ENCODE results near the gene TNFRSF8. TPM values are rescaled to one million over a fixed set of nuclear protein-coding genes. Genes with fewer than 3 reads are reported as not detected.

The TNFRSF8 gene
- total RNA-seq, 1 experiment from 2014 or later, result not detected

- DNase-seq (ENCODE audit: low spot score), result no peak
- in situ Hi-C loops (cut with HindIII; ENCODE audit: low sequenced_read_pairs), result no loop called here
These were observed 115.4 kb downstream of the TNFRSF8 start for GRCh38 chr1:12178511-12178910.

- DNase-seq (ENCODE audit: low spot score), result no peak
- in situ Hi-C loops (cut with HindIII; ENCODE audit: low sequenced_read_pairs), result no loop called here
These were observed 116.0 kb downstream of the TNFRSF8 start for GRCh38 chr1:12179111-12179519.

DNA sequence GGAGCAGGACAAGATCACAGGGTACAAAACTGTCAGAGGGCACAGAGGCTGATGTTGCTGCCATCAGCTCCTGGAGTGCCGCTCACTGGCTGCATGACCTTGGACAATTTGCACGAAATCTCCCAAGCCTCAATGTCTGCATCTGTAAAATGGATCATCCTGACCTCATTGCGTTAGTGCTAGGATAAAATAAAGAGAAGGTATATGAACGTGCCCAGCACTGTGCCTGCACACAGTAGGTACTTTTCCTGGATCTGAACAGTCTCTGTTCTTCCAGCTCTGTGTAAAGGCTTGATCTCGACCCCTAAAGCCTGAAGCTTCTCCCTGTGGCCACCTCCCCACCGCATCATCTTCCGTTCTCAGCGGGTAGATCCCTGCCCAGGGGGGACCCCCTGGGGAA is 116.6 kb downstream of the TNFRSF8 start:
- DNase-seq (ENCODE audit: low spot score), result no peak
- in situ Hi-C loops (cut with HindIII; ENCODE audit: low sequenced_read_pairs), result loop anchor here (5.0 kb wide), 1 partner anchor 72 kb away; no protein-coding TSS in a partner anchor

DNA sequence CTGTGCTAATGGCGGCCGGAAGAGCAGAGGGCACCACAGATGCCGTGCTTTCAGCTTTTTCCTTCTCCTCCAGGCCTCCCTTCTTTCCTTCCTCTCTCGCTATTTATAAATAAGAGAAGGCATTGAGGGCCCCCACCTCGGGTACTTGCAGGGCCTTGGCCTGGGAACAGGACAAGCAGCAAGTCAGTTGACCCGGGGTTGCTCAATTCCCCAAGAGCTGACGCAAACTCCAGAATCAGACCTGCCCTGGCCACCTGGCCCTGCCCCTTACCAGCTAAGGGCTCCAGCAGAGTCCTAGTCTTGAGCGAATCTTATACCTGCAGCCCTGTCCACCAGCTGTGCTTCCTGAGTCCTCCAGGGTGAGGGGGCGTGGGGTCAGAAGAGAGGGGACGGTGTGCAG is 117.2 kb downstream of the TNFRSF8 start:
- no peak for DNase-seq (ENCODE audit: low spot score)
- in situ Hi-C loops (cut with HindIII; ENCODE audit: low sequenced_read_pairs), result loop anchor here (5.0 kb wide), 1 partner anchor 73 kb away; no protein-coding TSS in a partner anchor

GRCh38 chr1:12180903-12181302 is 117.8 kb downstream of the TNFRSF8 start:
- no peak for DNase-seq (ENCODE audit: low spot score)
- in situ Hi-C loops (cut with HindIII; ENCODE audit: low sequenced_read_pairs), result loop anchor here (5.0 kb wide), 1 partner anchor 74 kb away; no protein-coding TSS in a partner anchor

DNA sequence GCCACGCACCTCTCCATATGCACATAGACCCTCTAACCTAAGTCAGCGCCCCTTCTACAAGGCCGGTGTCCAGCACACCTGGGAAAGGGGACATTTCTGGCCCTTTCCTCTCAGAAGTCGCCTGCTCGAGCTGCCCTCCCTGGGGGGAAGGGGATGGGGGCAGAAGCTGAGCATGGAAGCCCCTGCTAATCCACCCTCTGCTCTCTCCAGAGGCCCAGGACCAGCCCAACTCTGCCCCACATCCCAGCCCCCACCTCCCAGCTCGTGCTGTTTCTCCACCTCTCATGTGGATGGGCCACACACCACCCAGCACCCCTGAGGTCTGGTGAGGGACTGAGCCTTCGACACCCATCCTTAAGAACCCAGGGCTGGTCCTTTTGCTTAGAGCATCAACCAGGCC is 118.5 kb downstream of the TNFRSF8 start:
- no peak for DNase-seq (ENCODE audit: low spot score)
- in situ Hi-C loops (cut with HindIII; ENCODE audit: low sequenced_read_pairs), result loop anchor here (5.0 kb wide), 1 partner anchor 74 kb away; no protein-coding TSS in a partner anchor

GRCh38 chr1:12182410-12182984 is 119.4 kb downstream of the TNFRSF8 start:
- DNase-seq (ENCODE audit: low spot score), result no peak
- in situ Hi-C loops (cut with HindIII; ENCODE audit: low sequenced_read_pairs), result loop anchor here (5.0 kb wide), 1 partner anchor 75 kb away; no protein-coding TSS in a partner anchor

GRCh38 chr1:12183095-12183794 is 120.1 kb downstream of the TNFRSF8 start:
- no peak for DNase-seq (ENCODE audit: low spot score)
- in situ Hi-C loops (cut with HindIII; ENCODE audit: low sequenced_read_pairs), result loop anchor here (5.0 kb wide), 1 partner anchor 76 kb away; no protein-coding TSS in a partner anchor

- in situ Hi-C loops (cut with HindIII; ENCODE audit: low sequenced_read_pairs), result loop anchor here (5.0 kb wide), 1 partner anchor 77 kb away; no protein-coding TSS in a partner anchor
- DNase-seq (ENCODE audit: low spot score), result peak; percentile 8
These were observed 121.0 kb downstream of the TNFRSF8 start for GRCh38 chr1:12184008-12184681.

- DNase-seq (ENCODE audit: low spot score), result no peak
- in situ Hi-C loops (cut with HindIII; ENCODE audit: low sequenced_read_pairs), result no loop called here
These were observed 122.2 kb downstream of the TNFRSF8 start for GRCh38 chr1:12185036-12185917.

- no peak for DNase-seq (ENCODE audit: low spot score)
- in situ Hi-C loops (cut with HindIII; ENCODE audit: low sequenced_read_pairs), result no loop called here
These were observed 123.0 kb downstream of the TNFRSF8 start for GRCh38 chr1:12185918-12186678.

GRCh38 chr1:12186679-12186985 is 123.5 kb downstream of the TNFRSF8 start:
- no peak for DNase-seq (ENCODE audit: low spot score)
- in situ Hi-C loops (cut with HindIII; ENCODE audit: low sequenced_read_pairs), result no loop called here

DNA sequence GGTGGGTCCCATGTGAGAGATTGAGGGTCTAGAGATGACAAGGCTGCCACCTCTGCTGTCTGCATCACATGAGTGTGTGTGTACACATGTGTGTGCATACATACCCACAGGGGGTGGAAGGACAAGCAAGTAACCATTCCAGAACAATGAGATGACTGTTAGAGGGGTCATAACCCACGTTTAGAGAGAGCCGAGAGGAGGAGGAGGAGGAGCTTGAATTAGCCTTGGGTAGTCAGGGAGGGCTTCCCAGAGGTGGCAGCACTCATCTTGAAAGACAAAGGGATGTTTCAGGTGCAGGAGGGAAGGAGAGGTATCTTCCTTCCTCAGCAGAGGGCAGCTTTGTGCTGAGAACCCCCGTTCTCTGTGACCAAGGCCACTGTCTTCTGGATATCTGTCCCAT is 125.0 kb downstream of the TNFRSF8 start:
- DNase-seq (ENCODE audit: low spot score), result no peak
- in situ Hi-C loops (cut with HindIII; ENCODE audit: low sequenced_read_pairs), result no loop called here

DNA sequence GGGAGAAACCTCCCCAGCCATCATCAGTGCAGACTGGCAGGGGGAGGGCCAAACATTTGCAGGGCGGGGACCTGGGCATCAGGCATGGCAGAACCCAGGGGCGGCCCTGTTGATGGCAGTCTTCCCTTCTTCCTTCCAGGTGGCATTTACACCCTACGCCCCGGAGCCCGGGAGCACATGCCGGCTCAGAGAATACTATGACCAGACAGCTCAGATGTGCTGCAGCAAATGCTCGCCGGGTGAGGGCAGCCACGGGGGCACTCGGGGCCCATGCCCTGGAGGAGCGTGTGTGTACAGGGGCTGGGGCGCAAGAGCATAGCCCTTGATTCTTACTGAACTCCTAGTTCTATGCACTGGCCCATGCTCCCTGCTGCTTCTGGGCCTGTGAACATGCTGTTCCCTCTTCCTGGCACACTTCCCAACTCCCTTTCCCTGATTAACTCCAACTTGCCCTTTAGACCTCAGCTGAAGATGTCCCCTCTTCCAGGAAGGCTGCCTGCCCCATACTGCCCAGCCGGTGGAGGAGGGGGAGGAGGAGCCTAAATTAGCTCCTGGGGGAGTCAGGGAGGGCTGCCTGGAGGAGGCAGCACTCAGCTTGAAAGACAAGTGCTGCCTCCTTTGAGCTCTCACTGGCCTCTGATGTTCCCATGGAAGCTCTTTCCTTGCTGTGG is 125.7 kb downstream of the TNFRSF8 start:
- in situ Hi-C loops (cut with HindIII; ENCODE audit: low sequenced_read_pairs), result no loop called here
- no peak for DNase-seq (ENCODE audit: low spot score)

- no peak for DNase-seq (ENCODE audit: low spot score)
- in situ Hi-C loops (cut with HindIII; ENCODE audit: low sequenced_read_pairs), result no loop called here
These were observed 126.2 kb downstream of the TNFRSF8 start for GRCh38 chr1:12189328-12189682.

DNA sequence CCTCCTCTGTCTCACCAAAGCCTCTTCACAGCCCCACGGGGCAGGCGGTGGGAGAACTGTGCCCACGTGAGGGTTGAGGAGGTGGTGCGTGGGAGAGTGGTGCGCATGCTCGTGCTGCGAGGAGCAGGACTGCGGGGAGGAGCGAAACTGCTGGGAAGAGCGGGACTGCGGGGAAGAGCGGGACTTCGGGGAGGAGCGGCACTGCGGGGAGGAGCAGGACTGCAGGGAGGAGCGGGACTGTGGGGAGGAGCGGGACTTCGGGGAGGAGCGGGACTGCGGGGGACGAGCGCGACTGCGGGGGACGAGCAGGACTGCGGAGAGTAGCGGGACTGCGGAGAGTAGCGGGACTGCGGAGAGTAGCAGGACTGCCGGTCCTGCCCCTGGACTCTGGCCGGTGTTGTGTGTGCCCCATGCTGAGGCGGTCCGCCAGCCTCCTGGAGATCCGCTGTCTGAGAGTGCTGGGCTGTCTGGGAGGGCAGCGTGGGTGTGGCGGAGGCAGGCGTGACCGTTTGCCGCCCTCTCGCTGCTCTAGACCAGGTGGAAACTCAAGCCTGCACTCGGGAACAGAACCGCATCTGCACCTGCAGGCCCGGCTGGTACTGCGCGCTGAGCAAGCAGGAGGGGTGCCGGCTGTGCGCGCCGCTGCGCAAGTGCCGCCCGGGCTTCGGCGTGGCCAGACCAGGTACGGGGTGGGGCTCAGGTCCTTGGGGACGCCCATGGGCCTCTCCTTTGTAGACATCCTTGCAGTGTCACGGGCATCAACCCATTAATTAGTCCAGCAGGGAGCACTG is 128.3 kb downstream of the TNFRSF8 start:
- no peak for DNase-seq (ENCODE audit: low spot score)
- in situ Hi-C loops (cut with HindIII; ENCODE audit: low sequenced_read_pairs), result no loop called here

Data from G401 (cell line).